ENCODE data around the gene AMMECR1L.
"Not testable (repeated sequence)": the region's sequence is repeated elsewhere in the genome, so short reads cannot be mapped to it uniquely, and the experiment has no call there.

Gene AMMECR1L

GRCh38 chr2:127887082-127887775, 1.5 kb upstream of the AMMECR1L start:
- no peak for DNase-seq (ENCODE audit: low spot score)

GRCh38 chr2:127886593-127886935, 808 bp upstream of the AMMECR1L start:
- DNase-seq (ENCODE audit: low spot score), result not testable (repeated sequence)

GRCh38 chr2:127884861-127885740, 655 bp downstream of the AMMECR1L start:
- peak; percentile 44 for DNase-seq (ENCODE audit: low spot score)

- DNase-seq (ENCODE audit: low spot score), result peak; percentile 42
Observed at GRCh38 chr2:127884436-127884835, 1.3 kb downstream of the AMMECR1L start.

- no peak for DNase-seq (ENCODE audit: low spot score)
Observed at GRCh38 chr2:127879899-127880298, 5.9 kb downstream of the AMMECR1L start.

GRCh38 chr2:127877626-127878025, 8.1 kb downstream of the AMMECR1L start:
- no peak for DNase-seq (ENCODE audit: low spot score)

- DNase-seq (ENCODE audit: low spot score), result no peak
Observed at GRCh38 chr2:127877136-127877535, 8.6 kb downstream of the AMMECR1L start.

- DNase-seq (ENCODE audit: low spot score), result no peak
Observed at GRCh38 chr2:127874378-127875269, 11.1 kb downstream of the AMMECR1L start.

- DNase-seq (ENCODE audit: low spot score), result no peak
Observed at GRCh38 chr2:127873707-127874303, 12.0 kb downstream of the AMMECR1L start.

- DNase-seq (ENCODE audit: low spot score), result no peak
Observed at GRCh38 chr2:127872354-127872753, 13.4 kb downstream of the AMMECR1L start.

GRCh38 chr2:127865926-127866325, 19.8 kb downstream of the AMMECR1L start:
- DNase-seq (ENCODE audit: low spot score), result no peak

GRCh38 chr2:127864877-127865276, 20.9 kb downstream of the AMMECR1L start:
- no peak for DNase-seq (ENCODE audit: low spot score)

GRCh38 chr2:127862228-127862627, 23.5 kb downstream of the AMMECR1L start:
- no peak for DNase-seq (ENCODE audit: low spot score)

GRCh38 chr2:127860130-127860529, 25.6 kb downstream of the AMMECR1L start:
- no peak for DNase-seq (ENCODE audit: low spot score)

GRCh38 chr2:127859712-127860085, 26.1 kb downstream of the AMMECR1L start:
- DNase-seq (ENCODE audit: low spot score), result no peak

GRCh38 chr2:127857265-127857808, 28.4 kb downstream of the AMMECR1L start:
- DNase-seq (ENCODE audit: low spot score), result no peak

- DNase-seq (ENCODE audit: low spot score), result no peak
Observed at GRCh38 chr2:127853671-127854070, 32.1 kb downstream of the AMMECR1L start.

GRCh38 chr2:127852388-127852787, 33.4 kb downstream of the AMMECR1L start:
- DNase-seq (ENCODE audit: low spot score), result no peak

- DNase-seq (ENCODE audit: low spot score), result no peak
Observed at GRCh38 chr2:127847931-127848330, 37.8 kb downstream of the AMMECR1L start.

- DNase-seq (ENCODE audit: low spot score), result no peak
Observed at GRCh38 chr2:127844973-127845372, 40.8 kb downstream of the AMMECR1L start.

- DNase-seq (ENCODE audit: low spot score), result no peak
Observed at GRCh38 chr2:127843677-127844076, 42.1 kb downstream of the AMMECR1L start.
